OCI-LY3 (cell line): Measurements from ENCODE around the gene CCL4L2.
"Not testable (repeated sequence)": the region's sequence is repeated elsewhere in the genome, so short reads cannot be mapped to it uniquely, and the experiment has no call there.

Experiments used
- CTCF ChIP-seq: fragments of 200-600, 300-600 bp; sonication (generic); IDR thresholded peaks from 2 replicates; pipeline ENCODE4 v1.5.1; 2014; ENCODE audit warnings: antibody characterized with exemption, low read length, low read depth
- EZH2phosphoT487 ChIP-seq: fragments of 200-600 bp; shearing (Covaris generic); IDR thresholded peaks from 2 replicates; pipeline ENCODE4 v1.6.1; 2018; ENCODE audit warnings: antibody characterized with exemption, mixed run types, low read depth

GRCh38 chr17:36194147-36194831 is 16.6 kb upstream of the CCL4L2 start:
- TF ChIP-seq CTCF, EZH2phosphoT487: not testable (repeated sequence)
